ENCODE data around the gene PRPF19.

GRCh38 chr11:60867871-60868681 is 38.3 kb downstream of the PRPF19 start:
- TF ChIP-seq YY1 (IDR thresholded peaks at IDR 0.05; ENCODE audit: insufficient read depth, insufficient read length) (no peak), SUZ12 (IDR thresholded peaks at IDR 0.05; ENCODE audit: extremely low read depth, insufficient read depth, insufficient read length) (no peak)

All from NT2/D1 (cell line).